Activated T-helper 9 cell treated with anti-CD3 and anti-CD28 coated beads, Interleukin-2, amount 50 U/mL, for 16 hours (primary cell): ENCODE data around the gene RPS18.
"Not testable (repeated sequence)": the region's sequence is repeated elsewhere in the genome, so short reads cannot be mapped to it uniquely, and the experiment has no call there.

Source experiments
- DNase-seq: peaks from one replicate; pipeline ENCODE4 v3.0.0-alpha.2; 2020; ENCODE audit warnings: low read depth

The RPS18 gene

GRCh38 chr6:33271468-33272274 is at the start of gene RPS18, which contains the start of gene VPS52:
RPS18 (plus strand) TSS chr6:33272075; CDS start chr6:33272120, 45 bp downstream.
VPS52 (minus strand) TSS chr6:33271876; CDS start chr6:33271675, 201 bp downstream.
- DNase-seq, result peak; percentile 81

- DNase-seq, result not testable (repeated sequence)
These were observed 45.3 kb upstream of the RPS18 start for GRCh38 chr6:33226503-33227120.

GRCh38 chr6:33235221-33235634 is 36.6 kb upstream of the RPS18 start:
- no peak for DNase-seq

- DNase-seq, result no peak
These were observed 35.5 kb upstream of the RPS18 start for GRCh38 chr6:33236328-33236727.

- DNase-seq, result no peak
These were observed 35.0 kb upstream of the RPS18 start for GRCh38 chr6:33236852-33237251.

GRCh38 chr6:33237741-33238140 is 34.1 kb upstream of the RPS18 start:
- no peak for DNase-seq

GRCh38 chr6:33241968-33242367 is 29.9 kb upstream of the RPS18 start:
- DNase-seq, result no peak

- no peak for DNase-seq
These were observed 28.4 kb upstream of the RPS18 start for GRCh38 chr6:33243476-33243875.

GRCh38 chr6:33247977-33248642 is 23.8 kb upstream of the RPS18 start:
- peak; percentile 85 for DNase-seq

- DNase-seq, result no peak
These were observed 23.3 kb upstream of the RPS18 start for GRCh38 chr6:33248643-33248931.

- peak; percentile 91 for DNase-seq
These were observed 22.7 kb upstream of the RPS18 start for GRCh38 chr6:33248932-33249731.

GRCh38 chr6:33249732-33250630 is 21.9 kb upstream of the RPS18 start:
- no peak for DNase-seq

- DNase-seq, result no peak
These were observed 21.1 kb upstream of the RPS18 start for GRCh38 chr6:33250731-33251130.

GRCh38 chr6:33251395-33252012 is 20.4 kb upstream of the RPS18 start:
- no peak for DNase-seq

GRCh38 chr6:33252759-33253158 is 19.1 kb upstream of the RPS18 start:
- no peak for DNase-seq

- DNase-seq, result no peak
These were observed 17.3 kb upstream of the RPS18 start for GRCh38 chr6:33254591-33254990.

GRCh38 chr6:33259032-33259431 is 12.8 kb upstream of the RPS18 start:
- no peak for DNase-seq

- DNase-seq, result not testable (repeated sequence)
These were observed 9.4 kb upstream of the RPS18 start for GRCh38 chr6:33262490-33262889.

- no peak for DNase-seq
These were observed 7.9 kb upstream of the RPS18 start for GRCh38 chr6:33264015-33264414.

GRCh38 chr6:33271117-33271467 is 783 bp upstream of the RPS18 start:
- no peak for DNase-seq
